ENCODE measurements around the gene COL12A1. TPM values are rescaled to one million over a fixed set of nuclear protein-coding genes. Genes with fewer than 3 reads are reported as not detected.

COL12A1 gene
- total and polyA plus RNA-seq, 8 donors: 1.2 to 19.3 (median 3.5) TPM

DNA sequence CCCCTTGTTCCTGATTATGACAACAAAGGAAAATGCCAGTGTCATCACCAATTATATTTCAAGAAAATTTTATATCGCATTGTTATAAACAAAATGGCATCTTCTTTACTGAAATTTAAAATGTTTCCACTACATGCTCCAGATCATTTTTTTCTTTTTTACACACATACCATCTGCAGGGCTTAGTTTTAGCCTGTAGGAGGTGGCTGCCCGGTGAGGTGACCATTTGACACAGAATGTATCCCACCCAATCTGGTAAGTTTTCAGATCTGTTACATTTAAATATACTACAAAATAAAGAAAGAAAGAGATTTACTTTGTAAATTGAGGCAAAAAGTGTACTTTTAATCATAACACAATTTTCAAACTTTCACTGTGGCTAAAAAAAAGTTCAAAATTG lies 81.8 kb downstream of the COL12A1 start:
- intact Hi-C loops (cut with DNase I): no loop called here
- ATAC-seq: no peak
- 65 to 76% methylated on average over 2 of the region's 2 CpGs for WGBS, 2 donors
- Histone ChIP-seq H3K27me3 (no peaks in the 10 kb centered on the region), H3K4me1 (no peaks in the 10 kb centered on the region), H3K27ac (no peak overlapping the region), H3K9me3 (no peaks in the 10 kb centered on the region), H3K4me3 (no peak overlapping the region), H3K36me3 (no peaks in the 10 kb centered on the region)
- TF ChIP-seq CTCF (IDR thresholded peaks at IDR 0.05): no peak
- no peak for FAIRE-seq
- no peak for DNase-seq

GRCh38 chr6:75118925-75119515 lies 86.8 kb downstream of the COL12A1 start:
- FAIRE-seq: no peak

GRCh38 chr6:75117701-75118100 lies 88.2 kb downstream of the COL12A1 start:
- FAIRE-seq (no peak), ATAC-seq (no peak), DNase-seq (no peak)
- Histone ChIP-seq H3K27ac (no peak overlapping the region), H3K27me3 (no peaks in the 10 kb centered on the region), H3K9me3 (no peaks in the 10 kb centered on the region), H3K4me3 (no peak overlapping the region), H3K4me1 (peaks cover 0 to 13% (median 10%) of the 10 kb centered on the region in 3 donors), H3K36me3 (no peaks in the 10 kb centered on the region)
- intact Hi-C loops (cut with DNase I): no loop called here
- no peak for TF ChIP-seq CTCF (IDR thresholded peaks at IDR 0.05)
- 93 to 97% methylated on average over 2 of the region's 2 CpGs for WGBS, 2 donors

More at GRCh38 chr6:75118925-75119515, 86.8 kb downstream of the COL12A1 start:
- peaks cover 0 to 13% (median 10%) of the 10 kb centered on the region in 3 donors for H3K4me1 ChIP-seq
- H3K9me3 ChIP-seq: no peaks in the 10 kb centered on the region
- H3K27me3 ChIP-seq: no peaks in the 10 kb centered on the region
- TF ChIP-seq CTCF (IDR thresholded peaks at IDR 0.05): no peak
- H3K27ac ChIP-seq: no peak overlapping the region
- no peak for ATAC-seq
- no peaks in the 10 kb centered on the region for H3K36me3 ChIP-seq
- intact Hi-C loops (cut with DNase I): no loop called here
- 88 to 90% methylated on average over 8 of the region's 8 CpGs for WGBS, 2 donors
- H3K4me3 ChIP-seq: no peak overlapping the region
- no peak for DNase-seq

- H3K27ac ChIP-seq: no peak overlapping the region
- peaks cover 0 to 13% (median 10%) of the 10 kb centered on the region in 3 donors for H3K4me1 ChIP-seq
- DNase-seq (no peak), ATAC-seq (no peak), FAIRE-seq (no peak)
- H3K4me3 ChIP-seq: no peak overlapping the region
- TF ChIP-seq CTCF (IDR thresholded peaks at IDR 0.05): no peak
- no peaks in the 10 kb centered on the region for H3K36me3 ChIP-seq
- H3K27me3 ChIP-seq: no peaks in the 10 kb centered on the region
- no peaks in the 10 kb centered on the region for H3K9me3 ChIP-seq
- intact Hi-C loops (cut with DNase I): no loop called here
- WGBS, 2 donors: 83 to 86% methylated on average over 3 of the region's 3 CpGs
These were observed 88.9 kb downstream of the COL12A1 start for GRCh38 chr6:75116946-75117345.

DNA sequence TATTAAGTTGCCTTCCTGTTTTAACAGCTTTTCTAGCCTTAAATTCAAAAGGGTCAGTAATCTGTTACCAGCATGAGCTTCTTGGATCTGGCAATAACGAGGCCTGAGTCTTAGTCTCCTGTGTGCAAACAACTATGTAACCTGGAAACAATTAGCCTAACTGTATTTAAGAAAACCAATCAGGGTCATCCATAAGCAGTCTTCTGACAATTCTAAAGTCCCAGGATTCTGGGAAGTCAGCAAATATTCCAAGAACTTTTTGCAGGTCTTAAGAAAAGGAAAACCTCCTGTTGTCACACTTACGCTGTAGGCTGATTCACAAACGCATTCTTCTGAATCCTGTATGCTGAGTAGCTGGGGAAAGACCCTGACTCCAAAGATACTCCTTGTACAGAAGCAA lies 90.4 kb downstream of the COL12A1 start:
- no peak for DNase-seq
- Histone ChIP-seq H3K4me3 (no peak overlapping the region), H3K36me3 (no peaks in the 10 kb centered on the region), H3K9me3 (no peaks in the 10 kb centered on the region), H3K4me1 (peaks cover 0 to 13% (median 10%) of the 10 kb centered on the region in 3 donors), H3K27me3 (no peaks in the 10 kb centered on the region), H3K27ac (no peak overlapping the region)
- no peak for FAIRE-seq
- WGBS, 2 donors: 56 to 66% methylated on average over 3 of the region's 3 CpGs
- peak in 1 of 4 donors; percentile 22 for ATAC-seq
- intact Hi-C loops (cut with DNase I): no loop called here
- TF ChIP-seq CTCF (IDR thresholded peaks at IDR 0.05): no peak
